ENCODE measurements around the gene XCR1.
A peak's percentile ranks its signal among the peaks of the same experiment; 100 is the strongest.

Gene XCR1

DNA sequence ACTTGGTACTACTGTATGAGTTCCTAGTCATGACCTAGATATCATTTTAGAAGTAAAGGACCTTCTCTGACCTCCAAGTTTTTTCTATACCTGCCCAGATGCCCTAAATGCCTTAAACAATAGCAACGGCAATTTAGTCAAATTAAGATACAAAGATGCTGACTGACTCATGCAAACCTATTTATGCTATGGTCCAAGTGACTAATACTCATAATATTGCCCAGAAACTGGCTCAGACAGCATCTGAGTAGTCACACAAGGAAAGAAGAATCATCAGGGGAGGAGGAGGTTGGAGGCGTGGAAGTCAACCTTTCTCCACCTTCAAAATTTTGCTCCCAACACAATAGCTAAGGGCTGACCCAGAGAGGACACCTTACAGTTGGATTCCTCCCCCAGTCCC, 38.5 kb downstream of the XCR1 start:
- peaks cover 52% of the 10 kb centered on the region for H3K4me1 Mint-ChIP-seq (ENCODE audit: low read depth)

DNA sequence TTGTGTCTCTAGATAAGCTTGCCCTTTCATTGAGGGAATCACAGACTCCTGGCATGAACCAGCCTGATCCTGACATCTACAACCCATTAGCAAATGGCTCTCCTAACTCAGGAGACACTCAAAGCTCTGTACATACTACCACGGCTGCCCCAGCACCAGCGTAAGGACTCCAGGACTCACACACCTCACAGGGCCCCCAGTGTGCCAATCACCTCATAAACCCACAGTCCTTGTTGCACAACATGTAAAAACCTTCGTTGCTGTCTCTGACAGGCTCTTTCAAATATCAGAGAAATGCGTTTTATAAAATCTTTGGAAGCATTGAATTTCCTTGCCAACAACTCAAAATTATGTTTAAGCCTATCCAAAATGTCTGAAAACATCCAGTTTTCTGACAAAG, 38.9 kb downstream of the XCR1 start:
- Mint-ChIP-seq H3K9me3 (no peaks in the 10 kb centered on the region), H3K27me3 (ENCODE audit: low read depth) (no peaks in the 10 kb centered on the region), H3K4me1 (ENCODE audit: low read depth) (peaks cover 48% of the 10 kb centered on the region), H3K4me3 (no peak overlapping the region), H3K27ac (no peak overlapping the region), H3K36me3 (ENCODE audit: low read depth) (peaks cover 51% of the 10 kb centered on the region)
- DNase-seq (ENCODE audit: low spot score): no peak

More for the DNA sequence above, 38.5 kb downstream of the XCR1 start:
- Mint-ChIP-seq H3K27me3 (ENCODE audit: low read depth) (no peaks in the 10 kb centered on the region), H3K4me3 (no peak overlapping the region), H3K9me3 (no peaks in the 10 kb centered on the region), H3K36me3 (ENCODE audit: low read depth) (peaks cover 47% of the 10 kb centered on the region), H3K27ac (no peak overlapping the region)
- DNase-seq (ENCODE audit: low spot score): no peak

GRCh38 chr3:45987368-45988291, 39.7 kb downstream of the XCR1 start:
- Mint-ChIP-seq H3K9me3 (no peaks in the 10 kb centered on the region), H3K36me3 (ENCODE audit: low read depth) (peaks cover 54% of the 10 kb centered on the region), H3K4me1 (ENCODE audit: low read depth) (peaks cover 41% of the 10 kb centered on the region), H3K27me3 (ENCODE audit: low read depth) (no peaks in the 10 kb centered on the region), H3K4me3 (no peak overlapping the region), H3K27ac (no peak overlapping the region)
- no peak for DNase-seq (ENCODE audit: low spot score)

DNA sequence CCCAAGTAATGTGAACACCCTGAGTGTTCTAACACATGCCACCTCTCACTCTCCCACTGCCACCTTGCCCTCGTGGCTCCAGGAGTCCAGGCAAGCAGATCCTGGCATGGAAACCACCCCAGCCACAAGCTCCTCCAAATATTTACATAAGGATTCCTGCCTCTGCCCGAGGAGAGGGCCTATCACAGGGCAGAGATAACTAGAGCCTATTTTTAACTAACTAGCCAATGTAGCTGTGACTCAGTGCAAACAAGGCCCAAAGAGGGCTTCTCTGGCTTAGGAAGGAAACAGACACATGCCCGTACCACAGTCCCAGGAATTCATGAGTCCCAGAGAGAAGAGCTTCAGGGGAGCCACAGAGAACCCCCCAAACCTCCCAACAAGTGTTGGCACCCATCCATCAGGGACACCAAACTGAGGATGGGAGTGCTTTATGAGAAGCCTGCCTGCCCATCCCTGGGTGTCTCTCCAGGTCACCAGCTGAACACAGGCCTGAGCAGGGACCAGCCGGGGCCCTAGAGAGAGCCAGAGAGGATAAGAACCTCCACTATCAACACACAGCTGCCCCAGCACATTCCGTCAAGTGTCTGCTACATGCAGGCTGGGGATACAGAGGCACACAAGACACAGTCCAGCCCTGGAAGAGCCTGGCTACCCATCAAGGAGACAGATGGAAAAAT, 40.8 kb downstream of the XCR1 start:
- no peak for DNase-seq (ENCODE audit: low spot score)
- no peaks in the 10 kb centered on the region for H3K9me3 Mint-ChIP-seq
- peaks cover 35% of the 10 kb centered on the region for H3K4me1 Mint-ChIP-seq (ENCODE audit: low read depth)
- H3K27ac Mint-ChIP-seq: peak overlapping the region; percentile 28
- peaks cover 52% of the 10 kb centered on the region for H3K36me3 Mint-ChIP-seq (ENCODE audit: low read depth)
- no peak overlapping the region for H3K4me3 Mint-ChIP-seq
- no peaks in the 10 kb centered on the region for H3K27me3 Mint-ChIP-seq (ENCODE audit: low read depth)

GRCh38 chr3:45985532-45986302, 41.6 kb downstream of the XCR1 start:
- Mint-ChIP-seq H3K27ac (no peak overlapping the region), H3K9me3 (no peaks in the 10 kb centered on the region), H3K27me3 (ENCODE audit: low read depth) (no peaks in the 10 kb centered on the region), H3K4me3 (no peak overlapping the region), H3K4me1 (ENCODE audit: low read depth) (peaks cover 40% of the 10 kb centered on the region), H3K36me3 (ENCODE audit: low read depth) (peaks cover 56% of the 10 kb centered on the region)
- no peak for DNase-seq (ENCODE audit: low spot score)

GRCh38 chr3:45984331-45985312, 42.7 kb downstream of the XCR1 start:
- Mint-ChIP-seq H3K4me3 (no peak overlapping the region), H3K36me3 (ENCODE audit: low read depth) (peaks cover 60% of the 10 kb centered on the region), H3K27me3 (ENCODE audit: low read depth) (no peaks in the 10 kb centered on the region), H3K4me1 (ENCODE audit: low read depth) (peaks cover 42% of the 10 kb centered on the region), H3K9me3 (no peaks in the 10 kb centered on the region), H3K27ac (no peak overlapping the region)
- no peak for DNase-seq (ENCODE audit: low spot score)

DNA sequence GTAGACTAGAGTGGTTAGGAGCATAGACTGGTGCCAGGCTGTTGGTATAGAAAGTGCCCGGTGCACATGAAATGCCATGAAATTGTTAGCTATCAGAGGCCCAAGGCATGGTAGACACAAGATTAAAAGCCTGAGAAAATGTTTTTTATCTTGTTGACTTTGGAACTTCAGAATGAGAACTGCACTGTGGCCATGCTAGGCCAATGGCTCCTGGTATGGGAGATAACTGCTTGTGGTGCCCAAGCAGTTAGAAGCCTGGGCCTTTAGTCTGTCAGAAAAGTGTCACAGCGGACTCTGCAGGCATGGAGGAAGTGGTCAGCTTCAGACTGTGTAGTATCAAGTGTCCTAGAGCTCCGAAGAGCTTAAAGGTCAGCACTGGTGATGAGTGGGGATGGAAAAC, 43.5 kb downstream of the XCR1 start:
- H3K36me3 Mint-ChIP-seq (ENCODE audit: low read depth): peaks cover 62% of the 10 kb centered on the region
- H3K27me3 Mint-ChIP-seq (ENCODE audit: low read depth): no peaks in the 10 kb centered on the region
- H3K4me3 Mint-ChIP-seq: no peak overlapping the region
- H3K27ac Mint-ChIP-seq: no peak overlapping the region
- DNase-seq (ENCODE audit: low spot score): no peak
- peaks cover 44% of the 10 kb centered on the region for H3K4me1 Mint-ChIP-seq (ENCODE audit: low read depth)
- no peaks in the 10 kb centered on the region for H3K9me3 Mint-ChIP-seq

GRCh38 chr3:45981346-45982074, 45.8 kb downstream of the XCR1 start:
- H3K9me3 Mint-ChIP-seq: no peaks in the 10 kb centered on the region
- no peaks in the 10 kb centered on the region for H3K27me3 Mint-ChIP-seq (ENCODE audit: low read depth)
- peaks cover 76% of the 10 kb centered on the region for H3K36me3 Mint-ChIP-seq (ENCODE audit: low read depth)
- peak; percentile 41 for DNase-seq (ENCODE audit: low spot score)
- peak overlapping the region; percentile 58 for H3K27ac Mint-ChIP-seq
- peak overlapping the region; percentile 48 for H3K4me3 Mint-ChIP-seq
- peaks cover 54% of the 10 kb centered on the region for H3K4me1 Mint-ChIP-seq (ENCODE audit: low read depth)

DNA sequence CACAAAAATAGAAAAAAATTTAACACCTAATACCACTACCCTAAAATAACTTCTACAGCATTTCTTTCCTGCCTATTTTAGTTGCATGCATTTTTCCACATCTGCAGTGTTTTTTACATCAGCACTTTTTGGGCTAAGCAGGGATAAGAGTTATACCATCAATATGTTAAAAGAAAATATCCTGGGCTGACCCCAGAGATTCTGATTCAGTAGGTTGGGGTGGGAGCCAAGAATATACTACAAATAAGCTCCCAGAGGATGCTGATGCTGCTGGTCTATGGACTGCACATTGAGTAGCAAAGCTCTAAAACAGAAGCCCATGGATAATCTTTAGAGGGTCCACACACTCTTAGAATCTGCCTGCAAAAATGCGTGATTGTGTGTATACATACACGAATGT, 46.5 kb downstream of the XCR1 start:
- peak overlapping the region; percentile 48 for H3K4me3 Mint-ChIP-seq
- no peaks in the 10 kb centered on the region for H3K27me3 Mint-ChIP-seq (ENCODE audit: low read depth)
- H3K9me3 Mint-ChIP-seq: no peaks in the 10 kb centered on the region
- H3K36me3 Mint-ChIP-seq (ENCODE audit: low read depth): peaks cover 78% of the 10 kb centered on the region
- peak overlapping the region; percentile 58 for H3K27ac Mint-ChIP-seq
- DNase-seq (ENCODE audit: low spot score): no peak
- H3K4me1 Mint-ChIP-seq (ENCODE audit: low read depth): peaks cover 59% of the 10 kb centered on the region

GRCh38 chr3:45980229-45980813, 47.0 kb downstream of the XCR1 start:
- H3K27me3 Mint-ChIP-seq (ENCODE audit: low read depth): no peaks in the 10 kb centered on the region
- peaks cover 59% of the 10 kb centered on the region for H3K4me1 Mint-ChIP-seq (ENCODE audit: low read depth)
- H3K27ac Mint-ChIP-seq: peak overlapping the region; percentile 42
- H3K4me3 Mint-ChIP-seq: peak overlapping the region; percentile 21
- H3K9me3 Mint-ChIP-seq: no peaks in the 10 kb centered on the region
- peaks cover 82% of the 10 kb centered on the region for H3K36me3 Mint-ChIP-seq (ENCODE audit: low read depth)
- DNase-seq (ENCODE audit: low spot score): no peak

- no peaks in the 10 kb centered on the region for H3K27me3 Mint-ChIP-seq (ENCODE audit: low read depth)
- DNase-seq (ENCODE audit: low spot score): no peak
- peak overlapping the region; percentile 69 for H3K27ac Mint-ChIP-seq
- peaks cover 82% of the 10 kb centered on the region for H3K36me3 Mint-ChIP-seq (ENCODE audit: low read depth)
- H3K4me1 Mint-ChIP-seq (ENCODE audit: low read depth): peaks cover 65% of the 10 kb centered on the region
- peak overlapping the region; percentile 25 for H3K4me3 Mint-ChIP-seq
- H3K9me3 Mint-ChIP-seq: no peaks in the 10 kb centered on the region
These were observed 47.9 kb downstream of the XCR1 start for GRCh38 chr3:45979378-45979777.

- Mint-ChIP-seq H3K27ac (peak overlapping the region; percentile 89), H3K36me3 (ENCODE audit: low read depth) (peaks cover 78% of the 10 kb centered on the region), H3K4me1 (ENCODE audit: low read depth) (peaks cover 71% of the 10 kb centered on the region), H3K4me3 (peak overlapping the region; percentile 80), H3K9me3 (no peaks in the 10 kb centered on the region), H3K27me3 (ENCODE audit: low read depth) (no peaks in the 10 kb centered on the region)
- DNase-seq (ENCODE audit: low spot score): peak; percentile 70
These were observed 49.1 kb downstream of the XCR1 start for GRCh38 chr3:45978006-45978761.
